ENCODE results near the gene CFB. TPM values are rescaled to one million over a fixed set of nuclear protein-coding genes. Genes with fewer than 3 reads are reported as not detected.

CFB gene
- total RNA-seq, 3 donors from 2014 or later: 36.3 to 177 (median 130) TPM

DNA sequence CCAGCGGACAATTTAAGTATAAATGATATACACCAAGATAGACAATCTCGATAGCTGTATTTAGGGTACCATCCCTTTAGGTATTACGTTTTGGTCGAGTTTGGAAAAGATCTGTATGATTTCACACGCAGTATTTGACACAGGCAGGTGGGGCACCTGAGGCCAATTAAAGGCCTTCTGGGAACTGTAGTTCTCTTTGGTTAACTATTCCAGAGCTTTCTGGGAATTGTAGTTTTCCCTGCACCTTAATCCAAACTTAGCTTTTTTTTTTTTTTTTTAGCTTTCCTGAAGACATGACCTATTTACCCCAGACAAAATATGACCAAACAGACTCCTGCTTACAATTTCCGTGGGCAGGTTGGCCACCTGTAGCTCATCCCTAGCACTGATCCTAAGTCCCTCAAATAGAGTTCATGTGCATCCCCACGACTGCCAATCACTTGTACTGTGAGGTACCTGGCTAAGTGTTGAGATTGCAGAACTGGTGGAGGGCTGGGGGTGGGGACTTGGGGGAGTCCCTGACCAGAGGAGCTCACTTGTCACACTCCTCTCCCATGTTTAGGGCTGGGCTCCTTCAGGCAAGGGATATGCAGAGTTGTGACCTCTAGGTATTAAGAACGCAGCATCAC is 47.4 kb upstream of the CFB start:
- no peaks in the 10 kb centered on the region for H3K27me3 ChIP-seq
- TF ChIP-seq, protein P1, sequence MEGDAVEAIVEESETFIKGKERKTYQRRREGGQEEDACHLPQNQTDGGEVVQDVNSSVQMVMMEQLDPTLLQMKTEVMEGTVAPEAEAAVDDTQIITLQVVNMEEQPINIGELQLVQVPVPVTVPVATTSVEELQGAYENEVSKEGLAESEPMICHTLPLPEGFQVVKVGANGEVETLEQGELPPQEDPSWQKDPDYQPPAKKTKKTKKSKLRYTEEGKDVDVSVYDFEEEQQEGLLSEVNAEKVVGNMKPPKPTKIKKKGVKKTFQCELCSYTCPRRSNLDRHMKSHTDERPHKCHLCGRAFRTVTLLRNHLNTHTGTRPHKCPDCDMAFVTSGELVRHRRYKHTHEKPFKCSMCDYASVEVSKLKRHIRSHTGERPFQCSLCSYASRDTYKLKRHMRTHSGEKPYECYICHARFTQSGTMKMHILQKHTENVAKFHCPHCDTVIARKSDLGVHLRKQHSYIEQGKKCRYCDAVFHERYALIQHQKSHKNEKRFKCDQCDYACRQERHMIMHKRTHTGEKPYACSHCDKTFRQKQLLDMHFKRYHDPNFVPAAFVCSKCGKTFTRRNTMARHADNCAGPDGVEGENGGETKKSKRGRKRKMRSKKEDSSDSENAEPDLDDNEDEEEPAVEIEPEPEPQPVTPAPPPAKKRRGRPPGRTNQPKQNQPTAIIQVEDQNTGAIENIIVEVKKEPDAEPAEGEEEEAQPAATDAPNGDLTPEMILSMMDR (IDR thresholded peaks at IDR 0.05): no peak
- no peak for TF ChIP-seq POLR2A (IDR thresholded peaks at IDR 0.05)
- peak in 1 of 3 donors; percentile 65 for TF ChIP-seq POLR2AphosphoS5 (IDR thresholded peaks at IDR 0.05)
- H3K4me3 ChIP-seq: peak overlapping the region; percentile 88 to 99 (median 94)
- H3K4me1 ChIP-seq: peaks cover 0 to 4% of the 10 kb centered on the region in 2 donors
- intact Hi-C loops (cut with DNase I; ENCODE audit: low total_unique reads): no loop called here
- no peaks in the 10 kb centered on the region for H3K9me3 ChIP-seq
- H3K36me3 ChIP-seq: no peaks in the 10 kb centered on the region
- H3K27ac ChIP-seq: peak overlapping the region; percentile 86 to 89
- no peak for DNase-seq (ENCODE audit: low spot score in 2 of 2)

DNA sequence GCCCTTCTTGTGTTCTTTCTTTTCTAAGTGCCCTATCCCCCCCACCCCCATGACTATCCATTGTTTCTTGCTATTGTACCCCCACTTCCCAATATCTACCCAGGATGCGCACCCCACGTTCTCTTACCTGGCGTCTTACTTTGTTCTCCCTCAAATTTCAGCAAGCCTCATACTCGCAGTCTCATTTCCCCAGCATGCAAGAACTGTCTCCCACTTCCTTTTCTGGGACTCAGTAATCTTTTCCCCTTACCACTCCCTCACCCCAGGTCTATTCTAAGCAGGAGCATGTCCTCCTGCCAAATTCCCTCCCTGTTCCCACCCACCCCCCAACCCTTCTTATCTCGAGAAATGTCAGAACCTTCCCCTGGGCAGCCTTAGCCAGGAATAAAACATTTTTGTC is 46.7 kb upstream of the CFB start:
- no peaks in the 10 kb centered on the region for H3K9me3 ChIP-seq
- H3K4me3 ChIP-seq: no peak overlapping the region
- no peak overlapping the region for H3K27ac ChIP-seq
- intact Hi-C loops (cut with DNase I; ENCODE audit: low total_unique reads): no loop called here
- no peaks in the 10 kb centered on the region for H3K36me3 ChIP-seq
- no peak for DNase-seq (ENCODE audit: low spot score in 2 of 2)
- TF ChIP-seq POLR2A (IDR thresholded peaks at IDR 0.05): no peak
- TF ChIP-seq POLR2AphosphoS5 (IDR thresholded peaks at IDR 0.05): no peak
- TF ChIP-seq, protein P1 (IDR thresholded peaks at IDR 0.05): no peak
- H3K27me3 ChIP-seq: no peaks in the 10 kb centered on the region
- peaks cover 0 to 4% of the 10 kb centered on the region in 2 donors for H3K4me1 ChIP-seq

DNA sequence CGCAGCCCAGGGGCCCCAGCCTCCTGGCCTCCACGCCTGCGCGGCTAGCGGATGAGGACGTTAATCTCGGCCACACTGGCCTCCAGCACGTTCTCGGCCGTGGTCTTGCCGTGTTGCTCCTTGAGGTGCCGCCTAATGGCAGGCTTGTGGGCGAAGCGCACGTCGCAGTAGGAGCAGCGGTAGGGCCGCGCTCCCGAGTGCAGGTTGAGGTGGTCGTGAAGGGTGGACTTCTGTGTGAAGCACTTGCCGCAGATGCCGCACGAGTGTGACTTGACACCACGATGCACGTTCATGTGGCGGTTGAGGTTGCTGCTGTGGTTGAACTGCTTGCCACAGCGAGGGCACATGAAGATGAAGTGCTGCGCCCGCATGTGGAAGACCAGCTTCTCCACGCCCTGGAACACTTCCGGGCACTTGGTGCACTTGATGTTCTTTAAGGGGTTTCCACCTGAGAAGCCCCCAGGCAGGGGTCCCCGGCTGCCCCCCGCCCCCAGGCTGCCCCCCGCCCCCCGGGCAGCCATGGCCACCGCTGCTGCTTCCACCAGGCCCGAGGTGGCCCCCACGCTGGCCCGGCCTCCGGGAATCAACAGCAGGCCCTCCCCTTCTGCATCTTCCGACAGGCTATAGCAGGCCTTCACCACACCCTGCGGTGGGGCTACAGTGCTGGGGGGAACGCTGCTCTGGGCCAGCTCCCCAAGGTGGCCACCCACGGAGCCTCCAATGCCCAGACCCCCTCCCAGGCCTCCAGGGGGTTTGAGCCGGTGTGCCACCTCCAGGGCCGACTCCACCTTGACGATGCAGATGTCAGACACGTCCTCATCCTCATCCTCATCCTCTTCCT is 45.8 kb upstream of the CFB start:
- intact Hi-C loops (cut with DNase I; ENCODE audit: low total_unique reads): loop anchor here (2.0 kb wide), 1 partner anchor 71 kb away; no protein-coding TSS in a partner anchor

DNA sequence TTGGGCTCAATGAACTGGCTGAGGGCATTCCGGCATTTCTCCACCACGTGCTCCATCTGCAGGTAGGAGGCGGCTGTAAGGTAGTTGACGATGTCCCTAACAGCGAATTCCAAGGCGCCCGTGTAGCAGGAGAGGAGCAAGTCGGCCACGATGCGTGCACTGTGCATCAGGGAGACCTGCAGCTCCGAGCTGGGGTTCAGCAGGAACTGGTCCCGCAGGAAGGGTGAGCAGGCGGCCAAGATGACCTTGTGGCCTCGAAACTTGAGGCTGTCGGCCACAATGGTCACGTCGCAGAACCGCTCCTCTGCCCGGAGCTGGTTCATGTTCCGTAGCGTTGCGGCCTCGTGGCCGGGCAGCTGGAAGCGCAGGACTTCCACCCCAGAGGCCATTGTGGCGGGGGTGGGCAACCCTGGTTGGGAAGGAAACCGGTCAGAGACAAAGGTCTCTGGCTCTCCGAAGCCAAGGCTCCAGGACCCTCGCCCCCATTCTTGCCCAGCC is 44.9 kb upstream of the CFB start:
- TF ChIP-seq POLR2A (IDR thresholded peaks at IDR 0.05): no peak
- TF ChIP-seq, protein P1 (IDR thresholded peaks at IDR 0.05): no peak
- TF ChIP-seq POLR2AphosphoS5 (IDR thresholded peaks at IDR 0.05): peak in 1 of 3 donors; percentile 21
- intact Hi-C loops (cut with DNase I; ENCODE audit: low total_unique reads): loop anchor here (2.0 kb wide), 1 partner anchor 70 kb away; no protein-coding TSS in a partner anchor
- no peak for DNase-seq (ENCODE audit: low spot score in 2 of 2)
- peaks cover 0 to 4% of the 10 kb centered on the region in 2 donors for H3K4me1 ChIP-seq
- peak overlapping the region; percentile 59 to 80 (median 76) for H3K4me3 ChIP-seq
- H3K9me3 ChIP-seq: no peaks in the 10 kb centered on the region
- peak overlapping the region; percentile 82 to 83 for H3K27ac ChIP-seq
- H3K36me3 ChIP-seq: no peaks in the 10 kb centered on the region
- no peaks in the 10 kb centered on the region for H3K27me3 ChIP-seq

More for the DNA sequence above, 45.8 kb upstream of the CFB start:
- Histone ChIP-seq H3K36me3 (no peaks in the 10 kb centered on the region), H3K27ac (peak overlapping the region in 1 of 2 donors; percentile 82), H3K4me3 (no peak overlapping the region), H3K4me1 (peaks cover 0 to 4% of the 10 kb centered on the region in 2 donors), H3K27me3 (no peaks in the 10 kb centered on the region), H3K9me3 (no peaks in the 10 kb centered on the region)
- no peak for TF ChIP-seq POLR2AphosphoS5 (IDR thresholded peaks at IDR 0.05)
- TF ChIP-seq POLR2A (IDR thresholded peaks at IDR 0.05): no peak
- no peak for DNase-seq (ENCODE audit: low spot score in 2 of 2)

DNA sequence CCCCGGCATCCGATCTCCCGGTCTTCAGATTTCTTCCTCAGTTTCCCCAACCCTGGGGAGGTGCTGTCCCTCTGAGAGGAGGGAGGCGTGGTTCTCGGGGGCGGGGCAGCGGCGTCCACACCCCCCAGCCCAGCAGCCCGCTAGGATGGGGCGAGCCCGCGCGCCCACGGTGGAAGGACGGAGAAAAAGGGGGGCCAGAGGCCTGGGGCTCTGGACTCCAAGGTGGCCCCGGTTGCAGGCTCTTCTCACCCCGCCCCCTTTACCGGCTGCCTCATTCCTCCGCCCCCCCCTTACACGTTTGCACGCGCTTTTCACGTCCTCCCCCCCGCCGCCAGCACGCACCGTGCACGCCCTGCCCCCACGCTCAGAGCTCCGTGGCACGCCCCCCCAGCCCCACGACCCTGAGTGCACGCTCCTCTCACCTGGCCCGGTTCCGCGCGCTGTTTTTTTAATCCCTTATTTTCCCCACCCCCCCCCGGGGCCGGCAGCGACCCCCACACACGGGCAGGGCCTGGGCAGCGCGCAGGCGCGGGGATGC is 44.4 kb upstream of the CFB start:
- intact Hi-C loops (cut with DNase I; ENCODE audit: low total_unique reads): loop anchor here (2.0 kb wide), 1 partner anchor 69 kb away; no protein-coding TSS in a partner anchor
- TF ChIP-seq POLR2AphosphoS5 (IDR thresholded peaks at IDR 0.05) (no peak), POLR2A (IDR thresholded peaks at IDR 0.05) (no peak)
- TF ChIP-seq, protein P1 (IDR thresholded peaks at IDR 0.05): no peak

More for the DNA sequence above, 44.4 kb upstream of the CFB start:
- Histone ChIP-seq H3K36me3 (no peaks in the 10 kb centered on the region), H3K27me3 (no peaks in the 10 kb centered on the region), H3K4me3 (peak overlapping the region; percentile 59 to 80 (median 76)), H3K27ac (peak overlapping the region; percentile 82 to 83), H3K9me3 (no peaks in the 10 kb centered on the region), H3K4me1 (peaks cover 0 to 4% of the 10 kb centered on the region in 2 donors)
- DNase-seq (ENCODE audit: low spot score in 2 of 2): peak in 1 of 2 donors; percentile 40
